ENCODE results near the gene NUDT4.

The NUDT4 gene

DNA sequence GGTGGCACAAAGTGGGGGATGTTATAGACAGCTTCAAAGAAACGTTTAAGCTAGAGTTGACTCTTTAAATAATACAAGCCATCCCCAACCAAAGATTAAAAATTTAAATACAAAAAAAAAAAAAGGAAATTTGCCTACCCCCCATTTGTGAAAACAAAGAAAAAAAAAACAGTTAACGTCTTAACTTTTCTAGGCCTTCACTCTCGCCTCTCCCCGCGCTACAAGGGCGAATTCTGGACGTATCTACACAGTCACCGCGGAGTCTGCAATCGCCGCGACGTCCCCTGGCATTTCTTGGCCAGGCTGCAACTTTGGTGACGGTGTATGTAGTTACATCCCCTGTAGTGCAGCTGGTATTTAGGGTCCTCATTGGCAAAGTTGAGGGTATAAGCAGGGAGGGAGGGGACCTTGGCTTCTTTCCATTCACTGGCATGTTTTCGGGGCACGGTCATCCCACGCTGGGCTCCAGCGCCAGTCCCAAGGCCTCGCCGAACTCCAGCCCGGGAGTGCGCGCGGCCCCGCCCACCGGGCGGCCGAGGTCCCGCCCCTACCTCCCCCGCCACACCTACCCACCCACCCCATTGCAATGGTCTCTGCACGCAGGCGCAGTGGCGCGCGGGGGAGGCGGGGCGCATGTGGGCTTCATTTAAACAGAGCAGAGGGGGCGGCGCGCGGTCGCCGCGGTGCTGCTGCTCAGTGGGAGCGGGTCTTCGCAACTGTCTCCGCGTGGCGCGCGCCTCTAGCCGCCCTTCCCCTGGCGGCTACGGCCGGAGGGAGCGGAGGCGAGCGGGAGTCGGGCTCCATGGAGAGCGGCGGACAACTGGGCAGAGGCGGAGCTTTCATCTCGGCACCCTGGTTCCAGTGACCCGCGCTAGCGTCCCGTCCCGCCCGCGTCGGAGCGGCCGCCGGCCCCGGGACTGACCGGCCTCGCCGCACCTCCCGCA lies at the start of gene NUDT4:
Gene NUDT4 (plus strand): TSS at position 674 of the 944 bp plus-strand sequence. CDS start 398 bp downstream, outside the sequence.
- peak; percentile 94 for DNase-seq (ENCODE audit: low read depth)

DNA sequence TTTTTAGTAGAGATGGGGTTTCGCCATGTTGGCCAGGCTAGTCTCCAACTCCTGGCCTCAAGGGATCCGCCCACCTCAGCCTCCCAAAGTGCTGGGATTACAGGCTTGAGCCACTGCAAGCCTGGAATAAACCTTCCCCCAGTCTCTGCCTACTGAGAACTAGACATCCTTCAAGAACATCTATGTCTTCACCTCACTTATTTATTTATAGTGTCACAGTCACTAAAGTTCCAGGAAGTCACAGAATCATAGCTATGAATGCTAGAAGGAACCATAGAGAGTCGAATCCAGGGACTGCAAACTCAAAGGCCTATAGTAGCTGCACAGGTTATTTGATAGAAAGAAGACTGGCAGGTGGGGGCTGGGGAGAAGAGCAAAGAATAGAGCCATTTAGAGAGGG lies 44.7 kb upstream of the NUDT4 start:
- DNase-seq (ENCODE audit: low read depth) = no peak

DNA sequence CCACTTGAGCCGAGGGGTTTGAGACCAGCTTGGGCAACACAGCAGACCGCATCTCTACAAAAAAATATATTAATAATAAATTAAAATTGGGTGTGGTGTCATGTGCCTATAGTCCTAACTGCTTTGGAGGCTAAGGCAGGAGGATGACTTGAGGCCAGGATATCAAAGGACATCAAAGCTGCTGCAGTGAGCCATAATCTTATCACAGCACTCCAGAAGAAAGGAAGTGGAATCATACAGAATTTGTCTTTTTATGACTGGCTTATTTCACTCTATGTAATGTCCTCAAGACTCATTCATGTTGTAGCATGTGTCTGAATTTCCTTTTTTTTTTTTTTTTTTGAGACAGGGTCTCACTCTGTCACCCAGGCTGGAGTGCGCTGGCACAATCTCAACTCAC lies 43.9 kb upstream of the NUDT4 start:
- no peak for DNase-seq (ENCODE audit: low read depth)

DNA sequence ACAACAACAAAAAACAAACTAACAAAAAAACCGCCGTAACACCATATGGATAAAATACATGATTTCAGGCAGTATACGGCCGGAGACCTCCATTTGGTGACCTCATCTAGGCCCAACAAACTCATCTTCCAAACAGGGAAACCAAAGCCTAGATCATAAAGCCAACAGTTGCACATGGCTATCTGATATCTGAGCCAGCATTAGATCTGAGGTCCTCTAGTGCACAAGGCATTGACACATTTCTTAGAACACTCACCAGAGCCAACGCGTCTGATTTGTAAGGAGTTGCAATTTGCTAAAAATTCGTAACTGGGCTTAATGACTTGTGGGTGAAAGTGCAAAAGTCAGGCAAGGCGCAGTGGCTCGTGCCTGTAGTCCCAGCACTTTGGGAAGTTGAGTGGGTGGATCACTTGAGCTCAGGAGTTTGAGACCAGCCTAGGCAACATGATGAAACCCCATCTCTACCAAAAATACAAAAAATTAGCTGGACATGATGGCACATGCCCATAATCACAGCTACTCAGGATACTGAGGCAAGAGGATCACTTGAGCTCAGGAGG lies 42.0 kb upstream of the NUDT4 start:
- DNase-seq (ENCODE audit: low read depth) = no peak

DNA sequence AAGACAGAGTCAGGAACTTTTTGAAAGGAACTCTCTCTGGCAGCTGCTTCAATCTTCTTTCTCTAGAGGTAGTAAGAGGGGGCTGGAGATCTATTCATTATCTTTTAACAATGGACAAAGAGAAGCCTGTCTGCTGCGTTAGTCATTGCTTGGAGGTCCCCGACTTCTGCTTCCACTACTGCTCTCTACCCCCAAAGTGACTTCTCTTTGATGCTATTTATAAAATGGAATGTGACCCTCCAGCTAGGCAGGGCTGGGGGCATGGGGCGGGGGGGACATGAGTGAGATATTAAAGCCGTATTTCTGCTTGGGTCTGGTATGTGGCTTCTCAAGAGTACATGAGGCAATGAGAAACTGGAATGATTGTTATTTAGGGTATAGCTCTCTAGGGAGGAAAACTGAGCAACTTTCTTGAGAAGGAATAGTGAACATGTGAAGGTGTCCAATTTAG lies 41.4 kb upstream of the NUDT4 start:
- peak; percentile 9 for DNase-seq (ENCODE audit: low read depth)

DNA sequence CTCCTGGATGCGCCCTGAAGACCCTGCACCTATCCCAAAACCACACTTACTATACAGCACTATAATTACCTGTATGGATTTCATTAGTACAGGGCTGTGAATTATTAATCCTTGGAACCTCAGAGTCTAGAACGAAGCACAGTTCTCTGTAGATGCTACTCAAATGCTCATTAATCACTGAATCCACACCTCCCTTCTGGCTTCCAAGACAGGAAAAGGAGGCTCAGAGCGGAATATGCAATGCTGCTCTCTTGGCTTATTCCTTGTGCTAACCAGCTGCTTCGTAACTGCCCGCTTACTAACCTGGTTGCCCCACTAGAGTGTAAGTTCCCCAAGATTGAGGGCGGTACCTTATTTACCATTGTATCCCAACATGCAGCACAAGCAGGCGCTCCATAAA lies 39.1 kb upstream of the NUDT4 start:
- DNase-seq (ENCODE audit: low read depth) = no peak

DNA sequence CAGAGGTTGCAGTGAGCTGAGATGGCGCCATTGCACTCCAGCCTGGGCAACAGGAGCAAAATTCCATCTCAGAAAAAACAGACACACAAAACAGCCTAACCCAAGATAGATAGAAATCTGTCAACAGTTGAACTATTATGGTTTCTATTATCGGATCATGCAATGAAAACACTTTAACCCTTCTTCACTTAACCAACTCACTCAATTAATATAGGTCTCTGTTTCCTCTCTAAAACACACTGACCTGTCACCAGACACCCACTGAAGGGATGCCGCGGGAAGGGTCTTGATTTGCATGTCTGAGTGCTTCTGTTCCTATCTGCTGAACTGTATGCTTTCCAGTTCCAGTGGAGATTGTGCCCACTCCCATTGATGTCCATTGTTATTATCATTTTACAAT lies 38.0 kb upstream of the NUDT4 start:
- no peak for DNase-seq (ENCODE audit: low read depth)

DNA sequence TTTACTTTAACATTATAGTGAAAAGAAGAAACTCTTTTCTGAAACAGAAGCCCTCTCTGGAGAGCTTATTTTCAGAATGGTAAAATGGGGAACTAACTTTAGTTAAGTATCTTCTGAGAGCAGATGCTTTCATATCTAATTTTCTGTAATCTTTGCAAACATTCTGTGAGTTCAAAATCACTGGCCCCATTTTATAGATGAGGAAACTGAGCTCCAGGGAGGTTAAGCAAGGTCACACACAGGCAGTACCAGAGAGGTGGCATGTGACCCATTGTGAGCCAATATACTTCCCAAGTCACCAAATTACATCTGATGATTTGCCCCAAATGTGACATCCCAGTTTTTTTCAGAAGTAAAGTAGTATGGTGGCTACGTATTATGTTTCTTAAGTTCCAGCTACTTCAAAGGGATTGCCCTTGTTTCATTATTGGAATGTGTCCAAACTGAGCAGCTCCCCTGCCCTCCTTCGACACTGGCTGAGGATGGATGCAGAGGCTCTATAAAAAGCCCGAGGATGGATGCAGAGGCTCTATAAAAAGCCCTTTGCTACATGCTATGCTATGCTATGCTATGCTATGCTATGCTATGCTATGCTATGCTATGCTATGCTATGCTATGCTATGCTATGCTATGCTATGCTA lies 36.2 kb upstream of the NUDT4 start:
- no peak for DNase-seq (ENCODE audit: low read depth)

DNA sequence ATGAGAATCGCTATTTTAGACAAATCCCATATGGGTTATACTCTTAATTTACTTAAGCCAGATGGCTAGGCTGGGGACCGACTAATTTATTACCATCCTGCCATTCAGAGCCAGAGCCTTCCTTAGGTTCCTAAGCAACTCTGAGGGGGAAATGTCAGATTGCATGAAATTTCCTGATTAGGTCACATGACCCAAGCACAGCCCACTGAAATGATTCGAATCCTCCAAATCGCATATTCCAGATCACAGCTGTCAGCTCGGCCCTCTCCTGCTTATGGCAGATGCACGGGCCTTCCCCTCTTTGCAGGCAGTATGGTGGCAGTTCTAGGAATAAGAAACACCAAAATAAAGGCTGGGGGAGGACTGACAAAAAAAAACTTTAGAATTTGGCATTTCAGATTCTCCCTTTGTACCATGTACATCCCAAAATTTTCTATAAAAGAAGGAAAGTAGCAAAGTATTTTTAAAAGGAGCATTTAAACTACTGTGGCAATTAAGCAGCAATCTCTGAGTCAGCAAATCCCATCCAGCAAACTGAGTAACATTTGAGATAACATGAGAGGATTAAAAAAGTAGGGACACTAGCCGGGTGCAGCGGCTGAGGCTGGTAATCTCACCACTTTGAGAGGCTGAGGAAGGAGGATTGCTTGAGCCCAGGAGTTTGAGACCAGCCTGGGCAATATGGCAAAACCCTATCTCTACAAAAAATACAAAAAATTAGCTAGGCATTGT lies 30.5 kb upstream of the NUDT4 start:
- DNase-seq (ENCODE audit: low read depth) = no peak

DNA sequence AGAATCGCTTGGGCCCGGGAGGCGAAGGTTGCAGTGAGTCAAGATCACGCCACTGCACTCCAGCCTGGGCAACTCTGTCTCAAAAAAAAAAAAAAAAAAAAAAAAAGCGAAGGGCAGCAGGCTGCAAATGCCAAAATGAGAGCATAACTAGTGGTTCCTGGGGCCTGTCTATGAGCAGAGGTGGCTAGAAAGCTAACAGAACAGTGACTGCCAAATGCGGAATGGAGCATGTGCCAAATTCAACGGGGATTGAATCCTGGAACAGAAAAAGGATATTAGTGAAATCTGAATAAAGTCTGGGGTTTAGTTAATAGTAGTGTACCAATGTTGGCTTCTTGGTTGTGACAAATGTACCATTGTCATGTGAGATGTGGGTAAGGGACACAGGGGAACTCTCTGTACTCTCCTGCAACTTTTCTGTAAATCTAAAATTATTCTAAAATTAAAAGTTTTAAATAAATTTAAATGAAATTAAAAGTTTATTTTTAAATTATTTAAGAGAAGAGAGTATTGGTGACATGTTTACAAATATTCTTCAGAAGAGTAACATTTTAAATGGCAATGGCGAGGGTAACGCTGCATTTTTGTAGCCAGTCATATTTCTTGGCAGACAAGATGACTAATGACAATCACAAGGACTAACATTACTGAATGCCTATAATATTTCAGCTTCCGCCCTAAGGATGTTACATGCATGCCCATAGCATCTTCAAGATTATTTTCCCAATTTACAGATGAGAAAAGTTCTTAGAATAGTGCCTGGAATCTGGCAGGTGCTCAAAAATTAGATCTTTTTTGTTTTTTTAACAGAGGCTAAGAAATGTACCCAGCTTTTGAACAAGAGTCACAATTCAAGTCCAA lies 28.9 kb upstream of the NUDT4 start:
- DNase-seq (ENCODE audit: low read depth) = no peak

DNA sequence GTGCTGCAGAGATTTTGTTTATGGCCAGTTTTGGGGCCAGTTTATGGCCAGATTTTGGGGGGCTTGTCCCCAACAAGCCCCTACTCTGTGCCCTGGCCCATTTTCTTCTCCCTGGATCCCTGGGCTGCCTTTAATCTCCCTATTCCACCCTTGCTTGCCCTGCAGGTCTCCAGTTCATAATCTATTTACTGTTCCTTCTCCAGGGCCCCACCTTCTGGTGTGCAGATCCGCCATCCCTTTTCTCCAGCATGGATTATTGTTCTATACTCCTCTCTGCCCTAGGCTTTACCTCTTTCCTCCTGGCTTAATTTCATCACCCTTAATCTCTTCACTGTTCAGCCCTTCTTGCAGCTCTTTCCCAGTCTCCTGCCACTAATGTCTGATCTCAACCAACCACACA lies 26.0 kb upstream of the NUDT4 start:
- no peak for DNase-seq (ENCODE audit: low read depth)

DNA sequence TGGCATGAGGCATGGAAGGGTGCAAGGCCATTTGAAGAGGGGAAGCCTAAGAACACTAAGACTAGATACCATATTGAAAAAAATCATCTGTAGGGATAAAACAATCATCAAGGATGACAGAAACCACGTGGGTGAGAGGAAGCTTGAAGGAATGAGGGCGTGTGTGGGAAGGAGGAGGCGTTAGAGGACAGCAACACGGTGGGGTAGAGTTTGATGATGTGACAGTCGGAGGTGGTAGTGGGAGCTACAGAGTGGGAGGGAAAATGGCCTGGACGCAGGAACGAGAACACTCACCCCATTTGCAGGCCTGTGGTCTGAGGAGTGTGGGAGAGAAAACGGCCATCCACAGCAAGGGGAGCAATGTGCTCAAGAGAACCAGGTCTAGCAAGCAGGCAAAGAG lies 25.4 kb upstream of the NUDT4 start:
- DNase-seq (ENCODE audit: low read depth) = no peak

DNA sequence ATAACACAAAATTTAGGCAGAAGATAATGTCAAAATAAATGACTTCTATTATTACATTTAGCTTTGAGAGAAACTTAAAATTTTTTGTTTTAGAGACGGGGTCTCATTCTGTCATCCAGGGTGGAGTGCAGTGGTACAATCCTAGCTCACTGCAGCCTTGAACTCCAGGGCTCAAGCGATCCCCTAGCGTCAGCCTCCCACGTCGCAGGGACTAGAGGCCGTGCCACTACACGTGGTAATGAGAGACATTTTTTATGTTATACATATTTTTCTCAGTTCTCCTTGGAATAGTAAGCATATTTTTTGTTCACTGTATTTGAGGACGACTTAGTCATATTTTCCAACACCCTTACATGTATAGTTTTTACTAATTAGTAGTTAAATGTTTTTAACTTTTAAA lies 21.5 kb upstream of the NUDT4 start:
- no peak for DNase-seq (ENCODE audit: low read depth)

DNA sequence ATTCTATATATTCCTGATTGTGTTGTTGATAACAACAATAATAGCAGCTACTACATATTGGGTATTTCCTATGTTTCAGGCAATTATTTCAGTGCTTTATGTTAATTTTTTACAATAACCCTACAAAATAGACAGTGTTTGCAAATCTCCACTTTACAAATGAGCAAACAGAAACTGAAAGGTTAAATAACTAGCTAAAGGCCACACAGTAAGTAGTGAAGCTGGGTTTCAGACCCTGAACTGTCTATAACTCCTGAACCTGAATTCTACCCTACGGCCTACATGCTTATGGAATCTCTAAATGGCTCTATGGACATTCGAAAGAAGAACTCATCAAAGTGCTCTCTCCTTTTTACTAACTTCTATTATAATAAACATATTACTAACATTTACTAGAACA lies 19.7 kb upstream of the NUDT4 start:
- no peak for DNase-seq (ENCODE audit: low read depth)

DNA sequence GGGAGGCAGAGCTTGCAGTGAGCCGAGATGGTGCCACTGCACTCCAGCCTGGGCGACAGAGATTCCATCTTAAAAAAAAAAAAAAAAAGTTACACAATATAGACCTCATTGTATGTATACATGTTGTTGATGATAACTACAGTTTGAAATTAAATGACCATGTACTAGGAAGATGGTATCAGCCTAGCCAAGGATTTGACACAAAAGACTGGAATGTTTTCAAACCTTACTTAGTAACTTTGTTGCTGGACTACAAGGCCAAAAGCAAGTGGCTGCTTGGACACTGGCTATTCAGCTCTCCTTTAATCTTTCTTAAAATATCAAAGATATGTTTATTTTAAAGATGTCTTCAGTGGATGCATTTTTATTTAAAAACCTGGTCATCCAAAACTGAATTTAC lies 18.9 kb upstream of the NUDT4 start:
- no peak for DNase-seq (ENCODE audit: low read depth)

DNA sequence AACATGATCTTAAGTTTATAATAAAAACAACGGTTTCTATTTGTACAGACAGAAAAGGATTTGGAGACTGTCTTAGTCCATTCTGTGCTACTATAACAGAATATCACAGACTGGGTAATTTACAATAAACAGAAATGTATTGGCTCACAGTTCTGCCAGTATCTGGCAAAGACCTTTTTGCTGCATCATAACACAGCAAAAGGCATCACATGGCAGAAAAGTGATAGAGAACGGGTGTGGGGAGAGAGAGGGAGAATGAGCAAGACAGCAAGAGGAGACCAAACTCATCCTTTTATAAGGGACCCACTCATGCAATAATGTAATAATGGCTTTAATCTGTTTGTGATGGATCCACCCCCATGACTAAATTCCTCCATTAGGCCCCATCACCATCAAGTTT lies 17.0 kb upstream of the NUDT4 start:
- no peak for DNase-seq (ENCODE audit: low read depth)

DNA sequence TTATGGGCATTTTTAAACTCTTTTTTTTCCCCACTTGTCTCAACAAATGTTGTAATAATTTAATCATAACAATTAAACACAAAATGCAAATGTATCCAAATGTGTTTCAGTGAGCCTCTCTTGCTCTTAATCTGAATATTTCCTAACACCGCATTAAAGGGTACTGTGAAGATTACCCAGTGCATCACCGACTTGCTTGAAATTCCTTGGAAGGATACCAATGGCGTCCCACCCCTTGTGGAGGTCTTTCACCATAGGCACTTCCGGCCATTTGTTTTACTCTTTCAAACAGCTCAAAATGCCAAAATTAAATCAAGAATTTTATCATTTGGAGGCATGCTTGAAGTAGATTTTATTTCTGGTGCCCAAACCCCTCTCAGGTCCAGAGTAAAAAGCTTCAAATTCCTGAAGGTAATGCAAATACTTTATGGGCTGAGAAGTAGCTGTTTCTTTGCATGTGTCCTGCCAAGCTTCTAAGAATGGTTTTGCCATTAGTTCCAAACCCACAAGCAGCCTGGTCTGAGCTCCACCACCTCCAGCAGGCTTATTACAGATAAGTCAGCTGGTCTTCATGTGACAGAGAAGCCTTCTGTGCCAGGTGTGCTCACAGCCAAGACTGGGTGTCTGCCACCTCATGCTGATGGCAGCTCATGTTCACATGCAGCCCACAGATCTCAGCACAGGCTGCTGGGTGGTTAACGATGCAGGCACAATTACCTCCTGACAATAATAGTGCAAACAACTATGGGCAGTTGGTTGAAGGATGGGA lies 16.4 kb upstream of the NUDT4 start:
- DNase-seq (ENCODE audit: low read depth) = peak; percentile 49

DNA sequence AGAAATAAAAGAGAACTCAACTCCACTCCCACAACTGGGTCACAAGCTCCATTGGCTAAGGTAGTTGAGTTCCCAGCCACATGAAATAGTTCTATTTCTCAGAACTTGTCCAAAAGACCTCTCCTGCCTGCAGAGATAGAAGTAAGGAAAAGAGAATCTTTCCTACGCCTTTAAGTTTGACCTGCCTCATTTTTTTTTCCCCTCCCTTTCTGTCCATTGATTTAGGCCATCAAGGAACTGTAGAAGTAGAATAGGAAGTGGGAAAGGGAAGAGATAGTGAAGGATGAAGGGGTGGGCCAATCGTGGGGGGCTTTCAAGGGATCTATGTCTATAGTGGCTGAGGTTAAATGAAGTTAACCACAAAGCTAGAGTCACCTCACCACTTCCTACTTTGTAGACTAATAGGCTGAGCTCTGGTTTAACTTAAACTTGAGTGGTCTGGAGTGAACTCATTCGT lies 13.9 kb upstream of the NUDT4 start:
- no peak for DNase-seq (ENCODE audit: low read depth)

DNA sequence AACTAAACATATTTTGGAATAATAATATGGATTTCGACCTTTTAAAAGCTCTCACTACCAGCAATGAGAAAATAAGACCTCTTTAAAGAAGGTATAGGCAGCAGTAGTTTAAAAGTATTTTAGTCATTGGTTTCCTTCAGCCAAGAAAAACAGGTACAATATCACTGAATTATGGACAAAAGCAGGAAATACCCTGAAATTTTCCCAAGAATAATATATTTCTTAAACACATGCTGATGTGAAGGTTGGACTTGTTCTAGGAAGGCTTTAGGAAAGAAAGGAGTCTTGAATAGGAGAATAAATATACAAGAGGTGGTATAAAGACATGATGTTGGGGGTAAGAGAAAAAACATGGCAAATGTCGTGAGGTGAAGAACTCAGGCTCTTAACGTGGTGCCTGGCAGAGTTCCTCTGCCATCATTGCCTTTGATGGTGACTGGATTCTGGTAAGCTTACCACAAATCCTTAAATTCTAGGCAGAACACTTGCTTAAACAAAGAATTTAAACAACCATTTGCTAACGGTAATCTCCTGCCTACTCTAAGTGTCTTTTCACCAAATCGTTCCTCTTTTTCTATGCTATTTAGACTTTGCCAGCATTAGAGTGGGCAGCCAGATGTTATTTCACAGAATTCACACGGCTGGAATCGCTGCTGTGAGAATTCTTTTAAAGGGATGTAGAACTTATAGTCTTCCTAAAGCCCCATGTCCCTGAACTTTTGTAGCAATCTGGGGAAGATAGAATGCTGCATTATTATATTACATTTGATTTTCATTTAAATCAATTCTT lies 11.9 kb upstream of the NUDT4 start:
- DNase-seq (ENCODE audit: low read depth) = no peak

DNA sequence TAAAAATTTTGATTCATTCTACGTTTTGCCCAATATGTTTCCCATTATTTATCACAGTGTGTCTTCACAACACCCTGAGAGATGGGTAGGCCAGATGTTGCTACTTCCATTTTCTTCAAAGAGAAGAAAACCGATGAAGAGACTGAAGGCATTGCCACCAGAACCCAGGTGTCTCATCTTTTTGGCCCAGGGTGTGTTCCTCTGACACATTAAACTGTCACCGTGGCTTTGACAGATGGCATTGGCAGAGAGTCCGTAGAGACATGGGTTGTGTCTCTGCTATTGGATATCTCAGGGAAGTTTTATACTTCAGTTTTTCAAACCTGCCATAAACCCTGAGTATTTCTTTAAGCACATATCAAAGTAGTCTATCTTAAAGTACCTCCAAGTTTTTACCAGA lies 11.3 kb upstream of the NUDT4 start:
- DNase-seq (ENCODE audit: low read depth) = no peak

All from fibroblast of gingiva (primary cell).